A549 (cell line): ENCODE data around the gene TECTB.

ENCODE experiments used
- CEBPB ChIP-seq, 2 experiments: fragments of >200 bp in 1 of 2; sonication (Bioruptor Twin) in 1 of 2; formaldehyde crosslinking in 1 of 2; IDR thresholded peaks; 2 replicates each; pipeline ENCODE4 v1.6.1; 2012 to 2016
- ZNF302 ChIP-seq: fragments of 250-450 bp; sonication (Bioruptor Pico); IDR thresholded peaks from 2 replicates; pipeline ENCODE4 v1.9.0; 2021; ENCODE audit warnings: inconsistent platforms, mild to moderate bottlenecking, moderate library complexity
- TF ChIP-seq, protein P1 (sequence below): fragments of >200 bp; sonication (Bioruptor Twin); formaldehyde crosslinking; IDR thresholded peaks from 3 replicates; pipeline ENCODE4 v1.5.1; 2016

DNA sequence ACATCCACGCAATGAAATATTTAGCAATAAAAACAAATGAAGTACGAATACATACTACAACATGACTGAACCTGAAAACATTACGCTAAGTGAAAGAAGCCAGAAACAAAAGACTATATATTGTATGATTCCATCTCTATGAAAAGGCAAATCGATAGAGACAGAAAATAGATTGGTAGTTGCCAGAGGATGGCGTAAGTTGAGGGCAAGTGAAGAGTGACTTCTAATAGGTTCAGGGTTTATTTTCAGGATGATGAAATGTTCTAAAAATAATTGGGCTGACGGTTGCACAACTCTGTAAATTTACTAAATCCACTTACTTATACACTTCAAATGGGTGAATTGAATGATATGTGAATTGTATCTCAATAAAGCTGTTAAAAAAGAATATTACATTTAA is 39.5 kb upstream of the TECTB start:
- TF ChIP-seq ZNF302 (CRISPR knock-in tag) (no peak), CEBPB (IDR thresholded peaks at IDR 0.05) (no peak)
- TF ChIP-seq, protein P1, sequence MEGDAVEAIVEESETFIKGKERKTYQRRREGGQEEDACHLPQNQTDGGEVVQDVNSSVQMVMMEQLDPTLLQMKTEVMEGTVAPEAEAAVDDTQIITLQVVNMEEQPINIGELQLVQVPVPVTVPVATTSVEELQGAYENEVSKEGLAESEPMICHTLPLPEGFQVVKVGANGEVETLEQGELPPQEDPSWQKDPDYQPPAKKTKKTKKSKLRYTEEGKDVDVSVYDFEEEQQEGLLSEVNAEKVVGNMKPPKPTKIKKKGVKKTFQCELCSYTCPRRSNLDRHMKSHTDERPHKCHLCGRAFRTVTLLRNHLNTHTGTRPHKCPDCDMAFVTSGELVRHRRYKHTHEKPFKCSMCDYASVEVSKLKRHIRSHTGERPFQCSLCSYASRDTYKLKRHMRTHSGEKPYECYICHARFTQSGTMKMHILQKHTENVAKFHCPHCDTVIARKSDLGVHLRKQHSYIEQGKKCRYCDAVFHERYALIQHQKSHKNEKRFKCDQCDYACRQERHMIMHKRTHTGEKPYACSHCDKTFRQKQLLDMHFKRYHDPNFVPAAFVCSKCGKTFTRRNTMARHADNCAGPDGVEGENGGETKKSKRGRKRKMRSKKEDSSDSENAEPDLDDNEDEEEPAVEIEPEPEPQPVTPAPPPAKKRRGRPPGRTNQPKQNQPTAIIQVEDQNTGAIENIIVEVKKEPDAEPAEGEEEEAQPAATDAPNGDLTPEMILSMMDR, result no peak
